ENCODE measurements around the gene PGF. TPM values are rescaled to one million over a fixed set of nuclear protein-coding genes. Genes with fewer than 3 reads are reported as not detected.

Gene PGF
- polyA plus RNA-seq, 2 donors, result 2.4 to 2.5 TPM

- peaks cover 0 to 19% of the 10 kb centered on the region in 2 donors for H3K4me1 ChIP-seq (ENCODE audit: control insufficient read depth in 2 of 2, insufficient read depth in 2 of 2, low read length in 1 of 2)
- peak overlapping the region in 1 of 2 donors; percentile 46 for H3K27ac ChIP-seq (ENCODE audit: low read depth in 2 of 2, low read length in 1 of 2)
- no peaks in the 10 kb centered on the region for H3K27me3 ChIP-seq (ENCODE audit: control insufficient read depth in 1 of 2, insufficient read depth in 2 of 2, low read length in 2 of 2)
- H3K4me3 ChIP-seq (ENCODE audit: low read depth in 1 of 2, low read length in 2 of 2), result no peak overlapping the region
- H3K36me3 ChIP-seq (ENCODE audit: control insufficient read depth in 2 of 2, insufficient read depth in 2 of 2, low read length in 1 of 2), result no peaks in the 10 kb centered on the region
- H3K9me3 ChIP-seq (ENCODE audit: control insufficient read depth in 2 of 2, insufficient read depth in 1 of 2, low read depth in 1 of 2, low read length in 1 of 2), result no peaks in the 10 kb centered on the region
- 36% methylated on average over 17 of the region's 17 CpGs for WGBS, 2 donors
These were observed 9.3 kb downstream of the PGF start for GRCh38 chr14:74945852-74946658.

DNA sequence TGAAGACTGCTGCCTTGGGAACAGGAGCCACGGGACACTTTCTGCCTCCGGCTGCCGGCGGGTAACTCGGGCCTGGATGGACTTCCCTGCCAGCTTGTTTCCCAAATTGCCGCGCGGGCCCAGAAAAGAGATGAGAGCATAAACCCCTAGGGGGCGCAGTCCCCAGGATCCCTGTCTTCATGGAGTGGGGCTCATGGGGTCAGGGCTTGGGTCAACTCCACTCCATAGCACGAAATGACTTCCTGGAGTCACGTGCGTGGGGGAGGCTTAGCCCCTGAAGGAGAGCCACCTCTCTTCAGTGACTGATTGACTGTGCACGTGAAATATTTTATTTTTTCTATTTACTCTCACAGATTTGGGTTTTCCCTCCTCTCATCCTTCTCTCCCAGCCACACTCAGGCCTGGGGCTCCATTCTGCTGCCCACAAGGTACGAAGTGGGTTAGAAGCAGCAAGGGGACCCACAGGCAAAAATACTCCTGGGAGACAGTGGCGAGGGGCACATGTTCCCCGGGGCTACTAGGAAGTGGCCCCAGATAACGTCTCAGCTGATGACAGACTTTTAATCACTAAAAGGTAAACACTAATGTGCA lies 10.0 kb downstream of the PGF start:
- 69 to 73% methylated on average over 17 of the region's 17 CpGs for WGBS, 2 donors
- H3K4me1 ChIP-seq (ENCODE audit: control insufficient read depth in 2 of 2, insufficient read depth in 2 of 2, low read length in 1 of 2), result peaks cover 0 to 21% of the 10 kb centered on the region in 2 donors
- H3K9me3 ChIP-seq (ENCODE audit: control insufficient read depth in 2 of 2, insufficient read depth in 1 of 2, low read depth in 1 of 2, low read length in 1 of 2), result no peaks in the 10 kb centered on the region
- H3K27ac ChIP-seq (ENCODE audit: low read depth in 2 of 2, low read length in 1 of 2), result no peak overlapping the region
- no peaks in the 10 kb centered on the region for H3K27me3 ChIP-seq (ENCODE audit: control insufficient read depth in 1 of 2, insufficient read depth in 2 of 2, low read length in 2 of 2)
- H3K36me3 ChIP-seq (ENCODE audit: control insufficient read depth in 2 of 2, insufficient read depth in 2 of 2, low read length in 1 of 2), result no peaks in the 10 kb centered on the region
- H3K4me3 ChIP-seq (ENCODE audit: low read depth in 1 of 2, low read length in 2 of 2), result no peak overlapping the region

GRCh38 chr14:74942608-74943007 lies 12.8 kb downstream of the PGF start:
- no peak overlapping the region for H3K4me3 ChIP-seq (ENCODE audit: low read depth in 1 of 2, low read length in 2 of 2)
- H3K4me1 ChIP-seq (ENCODE audit: control insufficient read depth in 2 of 2, insufficient read depth in 2 of 2, low read length in 1 of 2), result peaks cover 3 to 22% of the 10 kb centered on the region in 2 donors
- no peaks in the 10 kb centered on the region for H3K27me3 ChIP-seq (ENCODE audit: control insufficient read depth in 1 of 2, insufficient read depth in 2 of 2, low read length in 2 of 2)
- 86 to 87% methylated on average over 11 of the region's 11 CpGs for WGBS, 2 donors
- peak overlapping the region; percentile 66 to 74 for H3K27ac ChIP-seq (ENCODE audit: low read depth in 2 of 2, low read length in 1 of 2)
- no peaks in the 10 kb centered on the region for H3K36me3 ChIP-seq (ENCODE audit: control insufficient read depth in 2 of 2, insufficient read depth in 2 of 2, low read length in 1 of 2)
- no peaks in the 10 kb centered on the region for H3K9me3 ChIP-seq (ENCODE audit: control insufficient read depth in 2 of 2, insufficient read depth in 1 of 2, low read depth in 1 of 2, low read length in 1 of 2)

DNA sequence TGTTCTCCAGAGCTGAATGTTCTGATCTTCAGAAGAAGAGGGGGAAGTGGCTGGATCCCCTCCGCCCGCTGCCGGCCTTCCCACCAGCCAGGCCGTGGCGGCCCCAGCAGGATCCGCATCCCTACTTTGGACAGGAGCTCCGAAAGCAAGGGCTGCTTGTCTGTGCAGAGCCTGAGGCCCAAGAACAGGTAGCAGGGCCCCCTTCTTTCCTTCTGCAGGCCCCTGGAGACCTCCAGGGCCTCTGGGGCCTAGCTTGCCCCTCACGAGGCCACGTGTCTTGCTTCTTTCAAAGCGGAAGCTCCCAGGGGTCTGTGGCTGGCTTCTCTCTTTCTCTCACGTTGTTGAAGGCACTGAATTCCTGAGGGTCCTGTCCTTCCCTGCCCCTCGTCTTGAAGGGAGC lies 13.2 kb downstream of the PGF start:
- H3K9me3 ChIP-seq (ENCODE audit: control insufficient read depth in 2 of 2, insufficient read depth in 1 of 2, low read depth in 1 of 2, low read length in 1 of 2), result no peaks in the 10 kb centered on the region
- H3K4me3 ChIP-seq (ENCODE audit: low read depth in 1 of 2, low read length in 2 of 2), result no peak overlapping the region
- H3K27me3 ChIP-seq (ENCODE audit: control insufficient read depth in 1 of 2, insufficient read depth in 2 of 2, low read length in 2 of 2), result no peaks in the 10 kb centered on the region
- H3K27ac ChIP-seq (ENCODE audit: low read depth in 2 of 2, low read length in 1 of 2), result peak overlapping the region; percentile 66 to 74
- WGBS, 2 donors, result 78 to 88% methylated on average over 12 of the region's 12 CpGs
- no peaks in the 10 kb centered on the region for H3K36me3 ChIP-seq (ENCODE audit: control insufficient read depth in 2 of 2, insufficient read depth in 2 of 2, low read length in 1 of 2)
- peaks cover 3 to 19% of the 10 kb centered on the region in 2 donors for H3K4me1 ChIP-seq (ENCODE audit: control insufficient read depth in 2 of 2, insufficient read depth in 2 of 2, low read length in 1 of 2)

DNA sequence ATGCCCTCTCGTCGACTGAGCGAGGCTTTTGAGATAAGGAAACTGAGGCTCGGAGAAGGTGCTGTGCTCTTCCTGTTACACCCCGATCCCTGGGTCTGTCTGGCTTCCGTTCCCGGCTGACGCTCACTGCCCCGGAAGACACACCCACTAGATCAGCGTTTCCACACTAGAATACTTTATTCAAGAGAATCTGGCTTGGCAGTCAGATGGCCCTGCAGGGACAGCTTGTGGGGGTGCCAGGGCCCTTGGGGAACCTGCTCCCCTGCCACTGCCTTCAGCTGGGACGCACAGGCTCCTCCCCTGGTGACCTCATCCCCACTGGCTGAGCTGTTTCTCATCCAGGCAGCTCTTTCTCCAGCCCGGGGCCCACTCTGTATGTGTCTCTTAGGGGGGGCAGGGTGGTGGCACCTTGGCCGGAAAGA lies 13.7 kb downstream of the PGF start:
- Histone ChIP-seq H3K4me3 (ENCODE audit: low read depth in 1 of 2, low read length in 2 of 2) (no peak overlapping the region), H3K27ac (ENCODE audit: low read depth in 2 of 2, low read length in 1 of 2) (peak overlapping the region; percentile 66 to 74), H3K9me3 (ENCODE audit: control insufficient read depth in 2 of 2, insufficient read depth in 1 of 2, low read depth in 1 of 2, low read length in 1 of 2) (no peaks in the 10 kb centered on the region), H3K4me1 (ENCODE audit: control insufficient read depth in 2 of 2, insufficient read depth in 2 of 2, low read length in 1 of 2) (peaks cover 3 to 17% of the 10 kb centered on the region in 2 donors), H3K27me3 (ENCODE audit: control insufficient read depth in 1 of 2, insufficient read depth in 2 of 2, low read length in 2 of 2) (no peaks in the 10 kb centered on the region), H3K36me3 (ENCODE audit: control insufficient read depth in 2 of 2, insufficient read depth in 2 of 2, low read length in 1 of 2) (no peaks in the 10 kb centered on the region)
- 22 to 32% methylated on average over 13 of the region's 13 CpGs for WGBS, 2 donors

DNA sequence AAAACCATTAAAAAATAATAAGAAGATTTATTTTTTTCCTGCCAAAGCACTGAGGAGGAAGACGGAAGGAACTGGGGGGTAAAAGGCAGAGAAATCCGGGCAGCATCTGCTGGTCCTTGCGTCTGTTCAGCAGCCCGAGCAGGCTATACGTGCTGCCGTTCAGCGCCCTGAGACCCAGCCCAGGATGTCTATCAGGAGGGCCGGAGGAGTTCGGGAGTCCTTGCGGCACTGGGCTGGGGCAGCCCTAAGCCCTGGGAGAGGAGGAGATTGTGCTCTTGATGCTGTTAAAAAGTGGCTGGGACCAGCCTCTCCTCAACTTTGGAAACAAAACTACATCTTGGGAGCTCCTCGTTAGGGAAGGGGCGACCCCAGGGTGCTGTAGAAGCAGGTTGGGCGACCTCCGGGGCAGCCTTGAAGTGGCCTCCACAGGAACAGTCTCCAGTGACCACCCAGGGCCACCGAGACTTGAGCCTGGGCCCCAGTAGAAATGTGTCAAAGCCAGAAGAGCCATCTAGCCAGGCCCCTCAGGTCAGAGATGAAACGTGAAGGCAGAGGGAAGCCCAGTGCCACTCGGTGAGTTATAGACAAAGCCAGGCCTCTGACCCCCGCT lies 14.3 kb downstream of the PGF start:
- H3K4me1 ChIP-seq (ENCODE audit: control insufficient read depth in 2 of 2, insufficient read depth in 2 of 2, low read length in 1 of 2), result peaks cover 3 to 16% of the 10 kb centered on the region in 2 donors
- H3K27me3 ChIP-seq (ENCODE audit: control insufficient read depth in 1 of 2, insufficient read depth in 2 of 2, low read length in 2 of 2), result no peaks in the 10 kb centered on the region
- whole genome bisulfite sequencing, 2 donors, result 85 to 88% methylated on average over 18 of the region's 18 CpGs
- H3K36me3 ChIP-seq (ENCODE audit: control insufficient read depth in 2 of 2, insufficient read depth in 2 of 2, low read length in 1 of 2), result no peaks in the 10 kb centered on the region
- H3K4me3 ChIP-seq (ENCODE audit: low read depth in 1 of 2, low read length in 2 of 2), result no peak overlapping the region
- peak overlapping the region; percentile 66 to 74 for H3K27ac ChIP-seq (ENCODE audit: low read depth in 2 of 2, low read length in 1 of 2)
- no peaks in the 10 kb centered on the region for H3K9me3 ChIP-seq (ENCODE audit: control insufficient read depth in 2 of 2, insufficient read depth in 1 of 2, low read depth in 1 of 2, low read length in 1 of 2)

GRCh38 chr14:74938531-74939495 lies 16.6 kb downstream of the PGF start:
- Histone ChIP-seq H3K36me3 (ENCODE audit: control insufficient read depth in 2 of 2, insufficient read depth in 2 of 2, low read length in 1 of 2) (no peaks in the 10 kb centered on the region), H3K27me3 (ENCODE audit: control insufficient read depth in 1 of 2, insufficient read depth in 2 of 2, low read length in 2 of 2) (no peaks in the 10 kb centered on the region), H3K4me3 (ENCODE audit: low read depth in 1 of 2, low read length in 2 of 2) (no peak overlapping the region), H3K4me1 (ENCODE audit: control insufficient read depth in 2 of 2, insufficient read depth in 2 of 2, low read length in 1 of 2) (peaks cover 3 to 16% of the 10 kb centered on the region in 2 donors), H3K9me3 (ENCODE audit: control insufficient read depth in 2 of 2, insufficient read depth in 1 of 2, low read depth in 1 of 2, low read length in 1 of 2) (no peaks in the 10 kb centered on the region), H3K27ac (ENCODE audit: low read depth in 2 of 2, low read length in 1 of 2) (peak overlapping the region in 1 of 2 donors; percentile 83)
- 87 to 90% methylated on average over 10 of the region's 10 CpGs for WGBS, 2 donors

DNA sequence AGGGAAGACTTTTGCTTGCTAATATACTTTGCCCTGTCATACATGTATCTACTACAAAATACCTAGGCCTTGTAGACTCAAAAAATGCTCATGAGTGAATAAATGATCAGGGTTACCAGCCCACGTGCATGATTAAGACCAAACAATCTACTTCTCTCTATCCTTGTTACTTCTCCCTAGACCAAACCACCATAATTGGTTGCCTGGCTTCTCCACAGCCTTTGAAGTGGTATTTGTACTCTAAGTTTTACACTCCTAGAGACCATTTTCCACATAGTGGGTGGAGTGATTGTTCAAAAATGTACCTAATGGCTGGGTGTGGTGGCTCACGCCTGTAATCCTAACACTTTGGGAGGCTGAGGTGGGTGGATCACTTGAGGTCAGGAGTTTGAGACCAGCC lies 18.2 kb downstream of the PGF start:
- peaks cover 3 to 16% of the 10 kb centered on the region in 2 donors for H3K4me1 ChIP-seq (ENCODE audit: control insufficient read depth in 2 of 2, insufficient read depth in 2 of 2, low read length in 1 of 2)
- H3K27me3 ChIP-seq (ENCODE audit: control insufficient read depth in 1 of 2, insufficient read depth in 2 of 2, low read length in 2 of 2), result no peaks in the 10 kb centered on the region
- no peaks in the 10 kb centered on the region for H3K9me3 ChIP-seq (ENCODE audit: control insufficient read depth in 2 of 2, insufficient read depth in 1 of 2, low read depth in 1 of 2, low read length in 1 of 2)
- H3K4me3 ChIP-seq (ENCODE audit: low read depth in 1 of 2, low read length in 2 of 2), result no peak overlapping the region
- H3K36me3 ChIP-seq (ENCODE audit: control insufficient read depth in 2 of 2, insufficient read depth in 2 of 2, low read length in 1 of 2), result no peaks in the 10 kb centered on the region
- H3K27ac ChIP-seq (ENCODE audit: low read depth in 2 of 2, low read length in 1 of 2), result no peak overlapping the region
- 80% methylated on average over 2 of the region's 2 CpGs for WGBS, 2 donors

GRCh38 chr14:74936731-74937130 lies 18.7 kb downstream of the PGF start:
- Histone ChIP-seq H3K27ac (ENCODE audit: low read depth in 2 of 2, low read length in 1 of 2) (no peak overlapping the region), H3K4me1 (ENCODE audit: control insufficient read depth in 2 of 2, insufficient read depth in 2 of 2, low read length in 1 of 2) (peaks cover 3 to 13% of the 10 kb centered on the region in 2 donors), H3K4me3 (ENCODE audit: low read depth in 1 of 2, low read length in 2 of 2) (no peak overlapping the region), H3K36me3 (ENCODE audit: control insufficient read depth in 2 of 2, insufficient read depth in 2 of 2, low read length in 1 of 2) (no peaks in the 10 kb centered on the region), H3K27me3 (ENCODE audit: control insufficient read depth in 1 of 2, insufficient read depth in 2 of 2, low read length in 2 of 2) (no peaks in the 10 kb centered on the region), H3K9me3 (ENCODE audit: control insufficient read depth in 2 of 2, insufficient read depth in 1 of 2, low read depth in 1 of 2, low read length in 1 of 2) (no peaks in the 10 kb centered on the region)
- 90 to 94% methylated on average over 8 of the region's 8 CpGs for WGBS, 2 donors
